Small intestine (tissue), 7 donors: Measurements from ENCODE around the gene PPP1R15B. TPM values are rescaled to one million over a fixed set of nuclear protein-coding genes. Genes with fewer than 3 reads are reported as not detected.

Source experiments
- DNase-seq, 2 donors: peaks; one replicate each; pipeline versions ENCODE4 v3.0.0 to v3.0.0-alpha.2; 2013
- FAIRE-seq: peaks from 2 replicates; lab custom pipeline; 2012; peaks lifted over from hg19 to GRCh38; lab: Jason Lieb, UNC
- H3K27ac ChIP-seq, 3 donors: one replicate each; pipeline ENCODE4 v1.5.1; 2013; ENCODE audit warnings: low read length in 2 of 3, mild to moderate bottlenecking in 2 of 3, control low read depth in 1 of 3, inconsistent platforms in 1 of 3, low read depth in 1 of 3, moderate library complexity in 1 of 3
- H3K27me3 ChIP-seq, 3 donors: one replicate each; pipeline ENCODE4 v1.6.1; 2013; ENCODE audit warnings: low read length in 3 of 3, inconsistent platforms in 1 of 3; ENCODE audit not compliant: control insufficient read depth in 3 of 3, insufficient read depth in 3 of 3
- H3K36me3 ChIP-seq, 3 donors: one replicate each; pipeline ENCODE4 v1.6.1; 2013; ENCODE audit warnings: low read length in 3 of 3, inconsistent platforms in 1 of 3, low read depth in 1 of 3, mild to moderate bottlenecking in 1 of 3, moderate library complexity in 1 of 3; ENCODE audit not compliant: control insufficient read depth in 3 of 3, insufficient read depth in 2 of 3
- H3K4me1 ChIP-seq, 3 donors: one replicate each; pipeline ENCODE4 v1.6.1; 2013; ENCODE audit warnings: low read length in 2 of 3, inconsistent platforms in 1 of 3, low read depth in 1 of 3, mild to moderate bottlenecking in 1 of 3, moderate library complexity in 1 of 3; ENCODE audit not compliant: control insufficient read depth in 3 of 3, insufficient read depth in 2 of 3
- H3K4me3 ChIP-seq, 3 donors: one replicate each; pipeline ENCODE4 v1.5.1; 2013; ENCODE audit warnings: low read length in 3 of 3, control low read depth in 1 of 3, inconsistent platforms in 1 of 3, low read depth in 1 of 3, mild to moderate bottlenecking in 1 of 3, moderate library complexity in 1 of 3
- H3K9me3 ChIP-seq, 2 donors: one replicate each; pipeline ENCODE4 v1.6.1; 2013; ENCODE audit warnings: low read depth in 1 of 2, low read length in 1 of 2; ENCODE audit not compliant: control insufficient read depth in 2 of 2, insufficient read depth in 1 of 2
- WGBS, 3 donors: extraction: QIAGEN DNeasy Blood & Tissue Kit; methylation state at CpG; one replicate each; pipeline ENCODE4 v1.1.7; 2013; 5-methylcytosine and 5-hydroxymethylcytosine counted together
- polyA plus RNA-seq, 4 donors: library from polyadenylated mRNA; stranded (reverse) in 3 of 4; unstranded in 1 of 4; fragments of 200-250 nt in 3 of 4; fragments of 120-200 nt in 1 of 4; gene quantifications; one replicate each; pipeline versions ENCODE4 v1.2.1 to v1.2.3, GENCODE V29; 2013
- donor health status: healthy with polysubstance abuse.
- donor health status: control.
- donor health status: control.
- donor health status: Bipolar disorder and iron deficiency.
- donor health status: healthy.

The PPP1R15B gene
- polyA plus RNA-seq, 4 donors = 9.4 to 48.1 (median 17.7) TPM

- Histone ChIP-seq H3K27ac (no peak overlapping the region), H3K9me3 (no peaks in the 10 kb centered on the region), H3K36me3 (peaks cover 0 to 3% (median 0%) of the 10 kb centered on the region in 3 donors), H3K4me3 (no peak overlapping the region), H3K4me1 (peaks cover 0 to 8% (median 0%) of the 10 kb centered on the region in 3 donors), H3K27me3 (no peaks in the 10 kb centered on the region)
- DNase-seq = no peak
- FAIRE-seq = no peak
Measured at GRCh38 chr1:204391629-204392028, 20.0 kb downstream of the PPP1R15B start.

GRCh38 chr1:204390751-204391466 lies 20.7 kb downstream of the PPP1R15B start:
- FAIRE-seq = no peak
- DNase-seq = peak; percentile 60 to 62
- peaks cover 0 to under 1% (median 0%) of the 10 kb centered on the region in 3 donors for H3K36me3 ChIP-seq
- WGBS, 3 donors = 7 to 27% (median 21%) methylated on average over 4 of the region's 4 CpGs
- H3K4me1 ChIP-seq = peaks cover 0 to 8% (median 0%) of the 10 kb centered on the region in 3 donors
- H3K4me3 ChIP-seq = no peak overlapping the region
- no peaks in the 10 kb centered on the region for H3K9me3 ChIP-seq
- peak overlapping the region in 2 of 3 donors; percentile 27 to 52 for H3K27ac ChIP-seq
- H3K27me3 ChIP-seq = no peaks in the 10 kb centered on the region

DNA sequence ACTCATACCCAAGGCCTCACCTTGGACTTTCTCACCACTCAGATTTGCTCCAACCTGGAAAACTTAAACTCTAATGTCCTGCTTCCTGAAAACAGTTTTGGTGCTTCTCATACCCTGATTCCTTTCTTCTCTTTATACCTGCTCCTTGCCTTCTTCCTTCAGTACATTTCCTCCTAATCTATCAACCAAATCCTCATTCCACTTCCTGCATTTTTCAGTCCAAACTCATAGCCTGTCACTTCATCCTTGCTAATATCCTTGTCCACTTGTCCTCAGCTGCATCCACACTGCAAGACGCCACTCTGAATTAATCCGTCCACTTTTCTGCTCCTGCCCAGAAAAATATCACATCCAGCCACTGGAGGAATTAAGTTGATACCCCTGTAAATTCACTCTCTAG lies 25.9 kb downstream of the PPP1R15B start:
- no peak overlapping the region for H3K4me3 ChIP-seq
- 94 to 100% (median 98%) methylated on average over 2 of the region's 2 CpGs for WGBS, 3 donors
- no peak for FAIRE-seq

GRCh38 chr1:204384636-204385352 lies 26.8 kb downstream of the PPP1R15B start:
- FAIRE-seq = no peak
- no peak for DNase-seq
- Histone ChIP-seq H3K9me3 (no peaks in the 10 kb centered on the region), H3K4me3 (no peak overlapping the region), H3K36me3 (peaks cover 0 to 2% (median 0%) of the 10 kb centered on the region in 3 donors), H3K27me3 (no peaks in the 10 kb centered on the region), H3K4me1 (peaks cover 0 to 10% (median 3%) of the 10 kb centered on the region in 3 donors), H3K27ac (no peak overlapping the region)
- WGBS, 3 donors = 64 to 78% (median 70%) methylated on average over 7 of the region's 7 CpGs

More for the DNA sequence above, 25.9 kb downstream of the PPP1R15B start:
- no peaks in the 10 kb centered on the region for H3K9me3 ChIP-seq
- no peak for DNase-seq
- H3K36me3 ChIP-seq = no peaks in the 10 kb centered on the region
- peaks cover 0 to 9% (median 0%) of the 10 kb centered on the region in 3 donors for H3K4me1 ChIP-seq
- no peak overlapping the region for H3K27ac ChIP-seq
- no peaks in the 10 kb centered on the region for H3K27me3 ChIP-seq

GRCh38 chr1:204383163-204383904 lies 28.3 kb downstream of the PPP1R15B start:
- Histone ChIP-seq H3K27ac (no peak overlapping the region), H3K4me1 (peaks cover 0 to 21% (median 3%) of the 10 kb centered on the region in 3 donors), H3K36me3 (peaks cover 0 to 2% (median 0%) of the 10 kb centered on the region in 3 donors), H3K4me3 (no peak overlapping the region), H3K27me3 (peaks cover 0 to 4% (median 0%) of the 10 kb centered on the region in 3 donors), H3K9me3 (no peaks in the 10 kb centered on the region)
- no peak for DNase-seq
- FAIRE-seq = no peak
- 57 to 75% (median 60%) methylated on average over 5 of the region's 5 CpGs for WGBS, 3 donors

GRCh38 chr1:204382714-204383083 lies 28.9 kb downstream of the PPP1R15B start:
- H3K9me3 ChIP-seq = no peaks in the 10 kb centered on the region
- 40 to 82% (median 80%) methylated on average over 2 of the region's 2 CpGs for WGBS, 3 donors
- H3K4me1 ChIP-seq = peaks cover 0 to 22% (median 3%) of the 10 kb centered on the region in 3 donors
- H3K4me3 ChIP-seq = no peak overlapping the region
- DNase-seq (no peak), FAIRE-seq (no peak)
- H3K36me3 ChIP-seq = peaks cover 0 to 2% (median 0%) of the 10 kb centered on the region in 3 donors
- H3K27me3 ChIP-seq = peaks cover 0 to 6% (median 0%) of the 10 kb centered on the region in 3 donors
- H3K27ac ChIP-seq = no peak overlapping the region

- no peak for DNase-seq
- no peak overlapping the region for H3K27ac ChIP-seq
- 32 to 66% (median 44%) methylated on average over 8 of the region's 8 CpGs for WGBS, 3 donors
- H3K27me3 ChIP-seq = peaks cover 0 to 7% (median 0%) of the 10 kb centered on the region in 3 donors
- peaks cover 0 to 2% (median 0%) of the 10 kb centered on the region in 3 donors for H3K36me3 ChIP-seq
- no peak overlapping the region for H3K4me3 ChIP-seq
- H3K4me1 ChIP-seq = peaks cover 0 to 27% (median 3%) of the 10 kb centered on the region in 3 donors
- FAIRE-seq = no peak
- no peaks in the 10 kb centered on the region for H3K9me3 ChIP-seq
Measured at GRCh38 chr1:204380293-204380831, 31.3 kb downstream of the PPP1R15B start.
